GM19468 (cell line): Measurements from ENCODE around the gene CEPT1.

Experiments used
- ATAC-seq: cut with Tn5 transposase; IDR thresholded peaks from one replicate; pipeline ENCODE4 v1.9.1; 2021; ENCODE audit warnings: mild to moderate bottlenecking, moderate library complexity, moderate number of reproducible peaks; ENCODE audit not compliant: unreplicated experiment; ENCODE audit errors: extremely low read depth

The CEPT1 gene

DNA sequence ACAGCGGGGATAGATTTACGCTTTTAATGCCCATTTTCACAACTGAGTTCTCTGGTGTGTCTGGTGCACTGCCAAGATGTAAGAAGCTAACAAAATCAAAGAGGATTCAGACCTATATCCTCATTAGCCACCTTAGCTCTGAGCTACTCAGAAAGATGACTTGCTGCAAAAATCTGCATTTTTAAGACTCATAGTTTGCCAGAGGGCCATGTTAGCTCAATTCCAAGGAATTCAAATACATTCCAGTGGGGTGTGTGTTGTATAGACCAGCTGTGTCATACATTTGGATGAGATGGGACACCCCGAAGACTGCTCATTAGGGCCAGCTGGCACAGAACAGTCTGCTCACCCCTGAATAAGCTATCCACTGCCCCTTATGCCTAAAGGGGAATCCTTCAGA lies 51.5 kb downstream of the CEPT1 start:
- no peak for ATAC-seq

DNA sequence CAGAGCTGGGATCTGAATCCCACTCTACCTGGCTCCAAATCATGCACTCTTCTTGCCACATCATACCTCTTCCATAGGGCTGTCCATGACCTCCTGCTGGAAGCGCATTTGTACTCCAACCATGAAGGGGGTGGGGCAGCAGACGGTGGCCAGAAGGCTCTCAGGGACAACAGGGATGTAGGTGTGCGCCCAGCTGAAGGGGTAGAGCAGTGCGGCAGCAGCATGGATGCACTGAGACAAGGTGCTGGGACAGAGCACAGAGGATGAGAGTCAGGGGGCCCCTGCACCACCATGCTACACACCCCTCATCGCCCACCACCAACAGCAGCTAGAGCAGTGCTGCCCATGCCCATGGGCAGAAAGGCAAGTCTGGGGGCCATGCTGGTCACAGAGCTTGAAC lies 52.1 kb downstream of the CEPT1 start:
- no peak for ATAC-seq

GRCh38 chr1:111192658-111193519 lies 52.9 kb downstream of the CEPT1 start:
- ATAC-seq: no peak

- ATAC-seq: no peak
These were observed 53.9 kb downstream of the CEPT1 start for GRCh38 chr1:111193712-111194480.

DNA sequence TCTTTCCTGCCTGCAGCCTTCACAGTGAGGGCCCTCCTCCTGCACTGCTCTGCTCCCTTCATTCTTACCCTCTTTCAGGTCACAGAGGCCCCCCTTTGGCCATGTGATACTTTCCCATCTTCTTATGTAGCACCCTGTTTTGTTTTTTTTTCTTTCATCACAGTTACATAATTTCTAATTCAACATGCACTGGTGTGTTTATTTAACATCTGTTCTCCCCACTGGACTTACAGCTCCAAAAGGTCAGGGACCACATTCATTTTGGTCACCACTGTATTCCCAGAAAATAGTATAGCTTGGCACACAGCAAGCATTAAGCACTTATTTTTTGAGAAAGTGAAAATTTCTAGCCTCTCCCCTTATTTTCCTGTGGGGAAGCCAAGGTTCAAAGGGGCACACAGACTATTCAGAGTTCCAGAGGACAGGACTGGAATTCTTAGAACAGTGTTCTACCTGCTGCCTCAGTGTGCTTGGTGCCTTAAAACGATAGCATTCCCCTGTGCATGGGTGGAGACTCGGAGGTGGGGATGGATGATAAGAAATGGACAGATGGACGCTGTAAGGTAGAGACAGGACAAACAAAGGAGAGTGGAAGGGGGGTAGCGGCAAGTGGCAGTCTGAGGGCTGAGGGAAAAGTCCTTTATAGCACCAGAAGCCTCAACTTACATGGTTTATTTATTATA lies 55.1 kb downstream of the CEPT1 start:
- no peak for ATAC-seq

GRCh38 chr1:111196213-111196612 lies 56.2 kb downstream of the CEPT1 start:
- ATAC-seq: no peak

DNA sequence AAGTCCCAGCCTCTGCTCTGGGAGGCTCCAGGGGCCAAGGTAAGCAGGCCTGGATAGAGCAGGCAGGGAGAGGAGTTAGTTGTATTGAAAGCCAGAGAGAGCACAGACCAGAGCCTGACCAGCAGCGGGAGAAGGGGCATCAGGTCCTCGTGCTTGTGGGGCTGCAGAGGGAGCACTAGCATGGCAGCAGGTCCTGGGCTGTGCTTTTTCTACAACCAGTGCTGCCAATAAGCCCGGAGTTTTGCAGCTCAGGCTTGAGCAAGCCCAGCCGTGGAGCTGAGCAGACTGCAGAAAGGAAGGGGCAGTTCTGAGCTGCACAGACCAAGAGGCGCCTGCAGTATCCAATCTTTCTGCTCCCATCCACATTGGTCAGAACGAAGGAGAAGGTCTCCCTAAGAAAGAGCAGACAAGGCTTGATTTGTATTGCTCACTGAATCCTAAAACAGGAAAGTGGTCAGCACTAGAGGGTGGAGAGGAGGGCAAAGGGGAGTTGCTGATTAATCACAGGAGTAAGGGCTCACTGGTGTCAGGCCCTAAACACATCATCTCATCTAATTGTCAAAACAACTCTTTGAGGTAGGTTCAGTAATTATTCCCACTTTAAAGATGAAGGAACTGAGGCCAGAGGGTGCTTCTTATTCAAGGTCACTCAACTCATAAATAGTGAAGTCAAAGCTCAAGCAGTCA lies 57.7 kb downstream of the CEPT1 start:
- ATAC-seq: no peak

GRCh38 chr1:111198836-111199235 lies 58.8 kb downstream of the CEPT1 start:
- ATAC-seq: no peak

- ATAC-seq: no peak
These were observed 59.3 kb downstream of the CEPT1 start for GRCh38 chr1:111199329-111199728.

- ATAC-seq: no peak
These were observed 60.1 kb downstream of the CEPT1 start, which contains the start of gene DENND2D for GRCh38 chr1:111199881-111200801. Gene DENND2D (minus strand): TSS chr1:111200646. CDS start chr1:111200459, 187 bp downstream.

DNA sequence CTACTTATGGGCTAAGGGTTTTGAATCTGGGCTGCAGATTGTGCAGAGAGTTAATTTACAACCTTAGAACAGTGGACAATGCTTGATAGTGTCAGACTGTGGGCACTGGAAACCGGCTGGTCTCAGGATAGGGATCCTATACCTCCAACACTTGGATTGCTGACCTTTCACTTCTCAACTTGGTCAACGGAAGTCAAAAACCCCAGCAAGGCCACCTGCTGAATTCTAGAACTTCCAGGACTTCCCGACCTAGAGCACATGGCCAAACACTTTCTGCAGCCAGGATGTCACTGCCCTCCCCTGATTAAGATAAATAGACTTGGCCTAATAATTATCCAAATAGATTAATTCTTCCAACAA lies 60.8 kb downstream of the CEPT1 start:
- ATAC-seq: no peak

DNA sequence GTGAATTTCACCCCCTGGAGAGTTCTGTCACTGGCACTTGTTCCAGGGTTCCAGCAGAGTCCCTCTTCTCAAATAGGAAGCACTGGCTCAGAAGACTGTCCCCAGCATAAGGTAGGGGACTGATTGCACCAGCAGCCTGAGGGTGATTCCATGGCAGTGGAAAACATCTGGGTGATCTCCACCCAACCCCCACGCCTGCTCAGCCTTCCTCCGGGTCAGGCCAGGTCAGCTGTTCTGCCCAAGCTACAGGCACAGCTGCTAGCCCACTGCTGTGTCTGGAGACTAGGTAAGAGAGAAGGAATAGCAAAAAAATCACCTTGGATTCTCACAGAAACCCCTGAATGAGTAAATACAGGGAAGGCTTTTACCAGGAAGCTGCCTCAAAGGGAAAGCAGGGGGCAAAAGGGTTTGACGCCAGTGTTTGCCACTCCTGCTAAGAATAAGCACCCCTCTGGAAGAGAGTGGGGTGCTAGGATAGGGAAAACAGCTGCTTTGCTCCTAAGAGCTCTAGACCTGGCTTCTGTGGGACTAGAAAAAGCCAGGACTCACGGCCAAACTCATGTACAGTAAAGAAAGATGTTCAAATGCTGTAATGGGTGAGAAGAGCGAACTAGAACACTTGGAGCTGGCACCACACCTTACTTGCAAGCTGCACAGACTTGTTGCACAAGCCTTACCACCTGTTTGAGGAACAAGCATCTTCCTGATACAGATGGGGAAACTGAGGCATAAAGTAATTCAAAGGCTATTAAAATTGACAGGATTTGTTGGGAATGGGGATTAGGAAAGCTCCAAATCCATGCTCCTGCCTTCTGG lies 61.5 kb downstream of the CEPT1 start:
- ATAC-seq: no peak

- ATAC-seq: no peak
These were observed 62.3 kb downstream of the CEPT1 start for GRCh38 chr1:111202366-111202706.

DNA sequence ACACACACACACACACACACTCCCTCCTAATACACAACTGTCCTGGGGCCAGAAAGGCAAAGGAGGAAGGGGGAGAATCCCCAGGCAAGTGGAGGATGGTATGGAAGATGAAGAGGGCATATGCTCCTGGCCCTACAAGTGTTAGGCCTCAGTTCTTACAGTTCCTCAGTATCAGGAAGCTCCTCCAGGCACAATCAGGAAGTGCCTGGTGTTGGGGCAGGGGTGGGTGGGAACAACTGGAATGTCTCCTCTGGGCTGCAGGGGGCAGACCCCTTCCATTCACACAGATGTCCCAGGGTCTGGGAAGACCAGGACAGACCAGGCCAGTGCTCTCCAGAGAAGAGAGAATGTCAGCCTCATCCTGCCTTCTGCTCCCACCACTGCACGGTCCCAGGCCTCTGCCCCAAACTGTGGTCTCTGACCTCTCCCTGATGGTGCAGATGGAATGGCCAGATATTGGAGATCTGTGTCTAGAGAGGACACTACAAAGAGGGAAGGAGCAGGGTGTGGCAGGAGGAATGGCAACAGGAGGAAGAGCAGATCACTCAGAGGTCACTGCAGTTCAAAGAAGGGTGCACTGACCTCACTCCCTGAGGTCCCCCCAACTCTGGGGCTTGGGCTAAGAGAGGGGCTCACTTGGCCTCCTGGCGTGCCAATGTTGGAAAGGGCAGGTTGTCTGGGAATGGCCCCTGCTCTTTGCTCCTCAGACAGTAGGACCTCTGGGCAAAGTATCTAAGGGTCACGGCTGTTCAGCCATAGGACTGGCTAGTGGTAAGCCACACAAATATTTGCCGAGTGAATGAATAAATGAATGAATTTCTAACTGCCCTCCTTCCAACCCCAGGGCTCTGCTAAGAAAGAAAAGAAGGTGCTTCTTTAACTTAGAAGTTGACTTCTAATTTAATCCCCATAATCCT lies 62.9 kb downstream of the CEPT1 start:
- no peak for ATAC-seq

- ATAC-seq: peak; percentile 37
These were observed 63.7 kb downstream of the CEPT1 start for GRCh38 chr1:111203681-111204200.

DNA sequence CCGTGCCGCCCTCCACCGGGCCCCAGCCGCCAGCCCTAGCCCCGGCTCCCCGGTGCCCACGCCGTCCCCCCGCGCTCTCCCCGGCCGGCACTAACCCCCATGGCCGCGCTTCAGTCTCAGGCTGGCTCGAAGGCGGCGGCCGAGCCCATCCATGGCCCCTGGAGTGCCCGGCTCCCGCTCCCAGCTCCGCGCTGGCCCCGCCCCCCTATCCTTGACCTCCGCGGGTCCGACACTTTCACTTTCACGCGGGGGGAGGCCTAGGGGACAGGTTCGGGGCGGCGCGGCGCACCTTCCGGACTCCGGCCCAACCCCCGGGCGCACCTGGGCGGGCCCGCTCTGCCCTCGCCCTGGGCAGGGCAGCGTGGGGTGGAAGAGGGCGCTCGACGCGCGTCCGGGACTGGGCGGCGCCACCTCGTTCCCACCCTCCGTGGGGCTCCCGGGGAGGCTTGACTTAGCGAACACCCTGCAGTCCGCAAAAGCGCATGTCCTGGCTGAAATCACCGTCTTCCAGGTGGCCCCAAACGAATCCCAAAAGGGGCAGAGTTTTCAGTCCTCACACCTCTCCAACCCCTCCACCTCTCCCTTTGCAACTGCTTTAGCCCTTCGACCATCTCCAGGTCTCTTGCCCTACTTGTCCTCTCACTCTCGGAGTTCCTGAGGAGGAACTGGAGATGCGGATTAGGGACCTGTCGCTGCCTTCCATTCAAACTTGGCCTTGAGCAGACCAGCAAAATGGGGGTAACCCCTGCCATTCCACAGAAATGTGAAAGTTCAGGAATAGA lies 64.4 kb downstream of the CEPT1 start:
- ATAC-seq: peak; percentile 71
